ENCODE measurements around the gene SUMO2. TPM values are rescaled to one million over a fixed set of nuclear protein-coding genes. Genes with fewer than 3 reads are reported as not detected.

The SUMO2 gene
- total and polyA plus RNA-seq, 9 of the 15 experiments (the other 6 are each of a cell fraction or from before 2014, with no cell fraction given): 157 to 733 (median 419) TPM

DNA sequence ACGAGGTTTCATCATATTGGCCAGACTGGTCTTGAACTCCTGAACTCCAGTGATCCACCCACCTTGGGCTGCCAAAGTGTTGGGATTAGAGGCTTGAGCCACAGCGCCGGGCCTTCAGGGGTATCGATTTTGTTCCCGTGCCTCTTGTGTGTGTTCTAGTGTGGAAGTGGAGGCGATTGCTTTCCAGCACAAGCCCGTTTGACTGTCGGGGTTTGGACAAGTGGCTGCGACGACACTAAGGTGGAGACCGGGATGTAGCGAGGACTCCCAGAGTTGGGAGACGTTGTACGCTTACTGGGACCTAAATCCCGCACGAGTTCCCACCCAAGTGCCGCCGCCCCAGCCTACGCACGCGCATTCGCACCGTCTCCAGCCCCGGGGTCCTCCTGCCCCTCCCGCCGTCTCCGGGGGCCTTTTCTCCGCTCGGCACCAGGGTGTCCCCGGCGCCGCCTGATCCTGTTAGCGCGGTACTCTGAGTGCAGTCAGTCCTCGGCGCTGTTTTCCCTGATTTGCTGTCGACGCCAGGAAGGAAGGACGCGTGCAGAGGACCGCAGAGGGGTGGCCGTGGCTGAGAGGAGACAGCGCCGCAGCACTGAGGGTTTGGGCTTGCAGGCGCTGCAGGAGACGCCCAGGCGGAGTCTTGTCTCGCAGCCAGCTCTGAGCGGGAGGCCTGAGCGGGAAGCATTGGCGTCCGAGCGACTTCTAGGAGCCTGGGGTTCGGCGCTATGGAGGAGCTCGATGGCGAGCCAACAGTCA lies 22.5 kb upstream of the SUMO2 start, which contains the start of gene NUP85 (continued):
- TF ChIP-seq TBP (optimal IDR thresholded peaks at IDR 0.05; ENCODE audit: low read depth, low read length) (no peak), SMAD3 (CRISPR knock-in tag; conservative IDR thresholded peaks at IDR 0.05) (no peak), HDAC1 (IDR thresholded peaks at IDR 0.05) (peak in 1 of 2 experiments; percentile 68; a peak in 2 of 4 replicates), FUS (optimal IDR thresholded peaks at IDR 0.05; ENCODE audit: low read depth, low read length) (no peak), NCOA2 (IDR thresholded peaks at IDR 0.05; ENCODE audit: partially characterized antibody in 2 of 2) (peak in 1 of 2 experiments; percentile 100), ZNF445 (CRISPR knock-in tag; IDR thresholded peaks at IDR 0.05; ENCODE audit: low read depth) (no peak), TAL1 (IDR thresholded peaks at IDR 0.05) (peak; percentile 65), ZNF780A (CRISPR knock-in tag; IDR thresholded peaks at IDR 0.05) (no peak), KDM4B (IDR thresholded peaks at IDR 0.05; ENCODE audit: borderline replicate concordance in 2 of 2, low read depth in 1 of 2) (peak in 1 of 2 experiments; percentile 32; a peak in 1 of 4 replicates), BRF1 (IDR thresholded peaks at IDR 0.05; ENCODE audit: borderline replicate concordance, extremely low read depth, insufficient read length) (no peak), KLF1 (tag; IDR thresholded peaks at IDR 0.05) (no peak), SMARCE1 (IDR thresholded peaks at IDR 0.05) (no peak; the same call in 1 of the 2 replicates), SREBF1 (IDR thresholded peaks at IDR 0.05; ENCODE audit: borderline replicate concordance, low read depth, low read length) (no peak), NFYB (IDR thresholded peaks at IDR 0.05; ENCODE audit: extremely low read depth, insufficient read length) (no peak), NFATC3 (IDR thresholded peaks at IDR 0.05) (no peak), SMARCA4 (IDR thresholded peaks at IDR 0.05) (0 out of 2 replicates have a peak, but pooled peaks have one; percentile 18)
- TF ChIP-seq, protein P1, sequence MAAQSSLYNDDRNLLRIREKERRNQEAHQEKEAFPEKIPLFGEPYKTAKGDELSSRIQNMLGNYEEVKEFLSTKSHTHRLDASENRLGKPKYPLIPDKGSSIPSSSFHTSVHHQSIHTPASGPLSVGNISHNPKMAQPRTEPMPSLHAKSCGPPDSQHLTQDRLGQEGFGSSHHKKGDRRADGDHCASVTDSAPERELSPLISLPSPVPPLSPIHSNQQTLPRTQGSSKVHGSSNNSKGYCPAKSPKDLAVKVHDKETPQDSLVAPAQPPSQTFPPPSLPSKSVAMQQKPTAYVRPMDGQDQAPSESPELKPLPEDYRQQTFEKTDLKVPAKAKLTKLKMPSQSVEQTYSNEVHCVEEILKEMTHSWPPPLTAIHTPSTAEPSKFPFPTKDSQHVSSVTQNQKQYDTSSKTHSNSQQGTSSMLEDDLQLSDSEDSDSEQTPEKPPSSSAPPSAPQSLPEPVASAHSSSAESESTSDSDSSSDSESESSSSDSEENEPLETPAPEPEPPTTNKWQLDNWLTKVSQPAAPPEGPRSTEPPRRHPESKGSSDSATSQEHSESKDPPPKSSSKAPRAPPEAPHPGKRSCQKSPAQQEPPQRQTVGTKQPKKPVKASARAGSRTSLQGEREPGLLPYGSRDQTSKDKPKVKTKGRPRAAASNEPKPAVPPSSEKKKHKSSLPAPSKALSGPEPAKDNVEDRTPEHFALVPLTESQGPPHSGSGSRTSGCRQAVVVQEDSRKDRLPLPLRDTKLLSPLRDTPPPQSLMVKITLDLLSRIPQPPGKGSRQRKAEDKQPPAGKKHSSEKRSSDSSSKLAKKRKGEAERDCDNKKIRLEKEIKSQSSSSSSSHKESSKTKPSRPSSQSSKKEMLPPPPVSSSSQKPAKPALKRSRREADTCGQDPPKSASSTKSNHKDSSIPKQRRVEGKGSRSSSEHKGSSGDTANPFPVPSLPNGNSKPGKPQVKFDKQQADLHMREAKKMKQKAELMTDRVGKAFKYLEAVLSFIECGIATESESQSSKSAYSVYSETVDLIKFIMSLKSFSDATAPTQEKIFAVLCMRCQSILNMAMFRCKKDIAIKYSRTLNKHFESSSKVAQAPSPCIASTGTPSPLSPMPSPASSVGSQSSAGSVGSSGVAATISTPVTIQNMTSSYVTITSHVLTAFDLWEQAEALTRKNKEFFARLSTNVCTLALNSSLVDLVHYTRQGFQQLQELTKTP (IDR thresholded peaks at IDR 0.05; ENCODE audit: low read depth in 1 of 2, partially characterized antibody in 2 of 2): peak; percentile 54 to 81
- TF ChIP-seq, protein P2, sequence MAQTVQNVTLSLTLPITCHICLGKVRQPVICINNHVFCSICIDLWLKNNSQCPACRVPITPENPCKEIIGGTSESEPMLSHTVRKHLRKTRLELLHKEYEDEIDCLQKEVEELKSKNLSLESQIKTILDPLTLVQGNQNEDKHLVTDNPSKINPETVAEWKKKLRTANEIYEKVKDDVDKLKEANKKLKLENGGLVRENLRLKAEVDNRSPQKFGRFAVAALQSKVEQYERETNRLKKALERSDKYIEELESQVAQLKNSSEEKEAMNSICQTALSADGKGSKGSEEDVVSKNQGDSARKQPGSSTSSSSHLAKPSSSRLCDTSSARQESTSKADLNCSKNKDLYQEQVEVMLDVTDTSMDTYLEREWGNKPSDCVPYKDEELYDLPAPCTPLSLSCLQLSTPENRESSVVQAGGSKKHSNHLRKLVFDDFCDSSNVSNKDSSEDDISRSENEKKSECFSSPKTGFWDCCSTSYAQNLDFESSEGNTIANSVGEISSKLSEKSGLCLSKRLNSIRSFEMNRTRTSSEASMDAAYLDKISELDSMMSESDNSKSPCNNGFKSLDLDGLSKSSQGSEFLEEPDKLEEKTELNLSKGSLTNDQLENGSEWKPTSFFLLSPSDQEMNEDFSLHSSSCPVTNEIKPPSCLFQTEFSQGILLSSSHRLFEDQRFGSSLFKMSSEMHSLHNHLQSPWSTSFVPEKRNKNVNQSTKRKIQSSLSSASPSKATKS (CRISPR knock-in tag; IDR thresholded peaks at IDR 0.05): no peak
- TF ChIP-seq, protein P3, sequence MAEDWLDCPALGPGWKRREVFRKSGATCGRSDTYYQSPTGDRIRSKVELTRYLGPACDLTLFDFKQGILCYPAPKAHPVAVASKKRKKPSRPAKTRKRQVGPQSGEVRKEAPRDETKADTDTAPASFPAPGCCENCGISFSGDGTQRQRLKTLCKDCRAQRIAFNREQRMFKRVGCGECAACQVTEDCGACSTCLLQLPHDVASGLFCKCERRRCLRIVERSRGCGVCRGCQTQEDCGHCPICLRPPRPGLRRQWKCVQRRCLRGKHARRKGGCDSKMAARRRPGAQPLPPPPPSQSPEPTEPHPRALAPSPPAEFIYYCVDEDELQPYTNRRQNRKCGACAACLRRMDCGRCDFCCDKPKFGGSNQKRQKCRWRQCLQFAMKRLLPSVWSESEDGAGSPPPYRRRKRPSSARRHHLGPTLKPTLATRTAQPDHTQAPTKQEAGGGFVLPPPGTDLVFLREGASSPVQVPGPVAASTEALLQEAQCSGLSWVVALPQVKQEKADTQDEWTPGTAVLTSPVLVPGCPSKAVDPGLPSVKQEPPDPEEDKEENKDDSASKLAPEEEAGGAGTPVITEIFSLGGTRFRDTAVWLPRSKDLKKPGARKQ (CRISPR knock-in tag; IDR thresholded peaks at IDR 0.05): no peak
- TF ChIP-seq, protein P4, sequence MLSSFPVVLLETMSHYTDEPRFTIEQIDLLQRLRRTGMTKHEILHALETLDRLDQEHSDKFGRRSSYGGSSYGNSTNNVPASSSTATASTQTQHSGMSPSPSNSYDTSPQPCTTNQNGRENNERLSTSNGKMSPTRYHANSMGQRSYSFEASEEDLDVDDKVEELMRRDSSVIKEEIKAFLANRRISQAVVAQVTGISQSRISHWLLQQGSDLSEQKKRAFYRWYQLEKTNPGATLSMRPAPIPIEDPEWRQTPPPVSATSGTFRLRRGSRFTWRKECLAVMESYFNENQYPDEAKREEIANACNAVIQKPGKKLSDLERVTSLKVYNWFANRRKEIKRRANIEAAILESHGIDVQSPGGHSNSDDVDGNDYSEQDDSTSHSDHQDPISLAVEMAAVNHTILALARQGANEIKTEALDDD (IDR thresholded peaks at IDR 0.05): no peak

Data from K562 (cell line).